ENCODE measurements around the gene RANBP9.

DNA sequence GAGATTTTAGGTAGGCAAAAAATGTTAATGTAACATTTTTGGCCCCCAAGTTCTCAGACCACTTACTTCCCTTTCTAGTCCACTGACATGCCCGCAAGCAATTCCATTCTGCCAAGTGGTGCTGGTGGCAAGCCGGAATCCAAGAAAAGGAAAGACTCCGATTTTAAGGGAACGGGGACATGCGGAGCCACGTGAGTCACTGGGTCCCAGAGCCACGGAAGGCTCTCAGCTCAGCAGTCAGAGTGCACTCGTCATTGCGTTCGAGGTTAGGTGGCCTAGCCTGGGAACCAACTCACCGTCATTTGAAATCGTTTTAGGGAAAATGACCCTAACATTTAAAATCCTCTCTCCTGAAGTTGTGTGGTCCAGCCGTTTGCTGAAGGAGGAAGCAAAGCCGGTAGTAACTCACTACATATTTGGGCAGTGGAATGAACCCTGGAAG lies 137.9 kb downstream of the RANBP9 start:
- TF ChIP-seq RBAK (tag by site-specific recombination; IDR thresholded peaks at IDR 0.05) (no peak), ZNF324 (tag by site-specific recombination; IDR thresholded peaks at IDR 0.05) (no peak), ZNF626 (tag by site-specific recombination; IDR thresholded peaks at IDR 0.05) (no peak), PATZ1 (tag by site-specific recombination; IDR thresholded peaks at IDR 0.05) (no peak)
- TF ChIP-seq, protein P1, sequence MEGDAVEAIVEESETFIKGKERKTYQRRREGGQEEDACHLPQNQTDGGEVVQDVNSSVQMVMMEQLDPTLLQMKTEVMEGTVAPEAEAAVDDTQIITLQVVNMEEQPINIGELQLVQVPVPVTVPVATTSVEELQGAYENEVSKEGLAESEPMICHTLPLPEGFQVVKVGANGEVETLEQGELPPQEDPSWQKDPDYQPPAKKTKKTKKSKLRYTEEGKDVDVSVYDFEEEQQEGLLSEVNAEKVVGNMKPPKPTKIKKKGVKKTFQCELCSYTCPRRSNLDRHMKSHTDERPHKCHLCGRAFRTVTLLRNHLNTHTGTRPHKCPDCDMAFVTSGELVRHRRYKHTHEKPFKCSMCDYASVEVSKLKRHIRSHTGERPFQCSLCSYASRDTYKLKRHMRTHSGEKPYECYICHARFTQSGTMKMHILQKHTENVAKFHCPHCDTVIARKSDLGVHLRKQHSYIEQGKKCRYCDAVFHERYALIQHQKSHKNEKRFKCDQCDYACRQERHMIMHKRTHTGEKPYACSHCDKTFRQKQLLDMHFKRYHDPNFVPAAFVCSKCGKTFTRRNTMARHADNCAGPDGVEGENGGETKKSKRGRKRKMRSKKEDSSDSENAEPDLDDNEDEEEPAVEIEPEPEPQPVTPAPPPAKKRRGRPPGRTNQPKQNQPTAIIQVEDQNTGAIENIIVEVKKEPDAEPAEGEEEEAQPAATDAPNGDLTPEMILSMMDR (tag by site-specific recombination; IDR thresholded peaks at IDR 0.05) = no peak
